Midbrain (tissue), 1 donor: ENCODE measurements around the gene RIBC2.
"Not testable (repeated sequence)": the region's sequence is repeated elsewhere in the genome, so short reads cannot be mapped to it uniquely, and the experiment has no call there.

Experiments used
- DNase-seq: peaks from one replicate; lab custom pipeline; 2025; lab: John Stamatoyannopoulos, UW

The RIBC2 gene

DNA sequence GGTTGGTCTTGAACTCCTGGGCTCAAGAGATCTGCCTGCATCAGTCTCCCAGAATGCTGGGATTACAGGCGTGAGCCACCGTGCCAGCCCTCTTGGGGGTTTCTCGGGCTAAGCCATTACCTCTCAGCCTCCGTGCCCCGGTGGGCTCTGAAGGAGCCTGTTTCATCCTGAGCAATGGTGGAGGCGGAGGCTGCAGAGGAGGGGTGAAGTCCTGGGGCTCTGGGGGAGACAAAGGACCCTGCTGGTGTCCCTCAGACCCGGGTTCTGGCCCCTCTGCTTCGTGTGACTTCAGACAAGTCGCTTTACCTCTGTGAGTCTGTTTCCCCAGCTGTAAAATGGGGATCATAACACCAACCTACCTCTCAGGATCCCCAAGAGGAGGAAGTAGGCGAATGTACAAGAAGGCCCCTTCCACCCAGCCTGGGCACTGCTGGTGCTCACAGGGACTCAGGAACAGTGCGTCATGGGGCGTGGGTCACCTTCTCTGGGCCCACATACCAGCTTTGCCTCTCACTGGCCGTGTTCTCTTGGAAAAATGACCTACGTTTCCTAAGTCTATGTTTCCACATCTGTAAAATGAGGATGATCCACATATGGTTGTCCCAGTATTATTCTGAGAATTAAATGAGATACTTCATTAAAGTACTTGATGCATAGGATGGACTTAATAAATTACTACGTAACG, 36.8 kb downstream of the RIBC2 start:
- no peak for DNase-seq

DNA sequence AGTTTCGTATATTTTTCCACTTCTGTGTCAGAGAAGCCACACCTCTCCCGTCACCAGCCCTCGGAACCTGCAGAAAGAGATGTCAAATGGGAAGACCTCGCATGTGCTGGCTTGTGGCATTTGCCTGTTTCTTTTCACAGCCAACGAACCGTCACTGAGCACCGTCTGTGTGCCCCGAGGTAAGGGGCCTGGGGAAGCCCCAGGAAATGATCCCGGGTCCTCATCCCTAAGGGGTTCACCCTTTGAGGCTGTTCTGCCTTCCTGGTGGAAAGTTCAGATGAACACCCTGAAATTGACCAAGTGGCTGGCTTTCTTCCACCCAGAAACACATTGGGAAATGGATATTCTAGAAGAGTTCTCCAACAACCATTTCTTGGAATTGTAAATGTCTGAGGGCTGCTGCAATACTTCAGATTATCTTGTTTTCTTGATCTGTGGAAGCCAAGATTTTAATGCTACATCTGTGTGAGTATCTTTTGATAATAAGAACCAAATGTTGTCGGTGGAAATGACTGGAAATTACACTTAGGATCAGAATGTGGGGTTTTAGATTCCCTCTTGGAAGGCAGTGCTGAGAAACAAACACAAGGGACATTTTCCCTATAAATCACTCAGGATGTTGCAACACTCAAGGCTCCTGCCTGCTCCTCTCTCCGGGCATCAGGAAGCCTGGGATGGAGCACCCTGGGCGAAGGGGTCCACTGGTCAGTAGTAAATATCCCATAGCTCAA, 37.6 kb downstream of the RIBC2 start:
- no peak for DNase-seq

DNA sequence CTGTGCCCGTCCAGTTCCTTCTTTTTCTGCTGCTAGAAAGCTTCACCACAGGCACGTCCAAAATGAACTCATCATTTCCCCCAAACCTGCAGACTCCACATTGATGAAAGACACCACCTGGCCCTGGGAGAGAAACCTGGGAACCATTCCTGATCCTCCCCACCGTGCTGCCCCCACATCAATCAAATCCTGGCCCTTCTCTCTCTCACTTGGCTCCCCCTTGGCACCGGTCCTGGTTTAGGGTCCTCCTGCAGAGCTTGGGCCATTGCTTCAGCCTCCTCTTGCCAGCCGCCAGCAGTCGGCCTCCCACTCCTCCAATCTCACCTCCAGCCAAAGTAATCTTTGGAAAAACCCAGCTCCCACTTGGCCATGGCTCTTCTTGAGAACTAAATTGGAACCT, 38.5 kb downstream of the RIBC2 start:
- no peak for DNase-seq

DNA sequence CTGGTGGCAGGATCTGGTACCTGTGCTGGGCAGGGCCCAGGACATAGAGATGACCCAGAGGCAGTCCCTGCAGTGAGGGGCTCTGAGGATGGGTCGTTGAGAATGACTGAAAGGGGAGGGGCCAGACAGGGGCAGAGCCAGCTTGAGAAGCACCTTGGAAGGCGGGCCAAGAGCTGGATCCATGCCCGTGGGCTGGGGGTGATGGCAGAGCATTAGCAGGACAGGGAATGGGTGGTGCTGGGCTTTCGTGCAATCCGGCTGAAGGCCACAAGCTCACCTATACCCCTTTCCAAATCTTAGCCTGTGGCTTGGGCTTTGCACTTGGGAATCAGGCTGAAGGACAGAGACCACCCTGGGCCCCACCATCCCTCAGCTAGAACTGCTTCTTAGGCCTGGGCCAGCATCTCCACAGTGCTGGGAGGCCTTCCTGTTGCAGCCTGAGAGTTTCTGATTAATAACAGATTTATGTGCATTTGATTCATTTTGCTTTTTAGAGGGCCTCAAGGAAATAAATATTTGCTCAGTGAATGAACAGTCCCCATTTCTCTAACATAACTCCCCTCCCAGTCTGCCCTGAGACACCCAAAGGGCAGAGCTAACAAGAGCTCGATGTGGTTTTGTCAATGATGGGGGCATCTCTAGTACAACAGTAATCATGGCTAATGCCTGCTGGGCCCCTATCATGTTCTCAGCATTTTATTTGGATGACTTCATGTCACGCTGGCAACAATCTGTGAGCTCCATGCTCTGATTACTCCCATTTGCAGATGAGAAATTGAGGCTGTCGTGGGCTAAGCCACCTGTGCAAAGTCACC, 39.3 kb downstream of the RIBC2 start:
- no peak for DNase-seq

DNA sequence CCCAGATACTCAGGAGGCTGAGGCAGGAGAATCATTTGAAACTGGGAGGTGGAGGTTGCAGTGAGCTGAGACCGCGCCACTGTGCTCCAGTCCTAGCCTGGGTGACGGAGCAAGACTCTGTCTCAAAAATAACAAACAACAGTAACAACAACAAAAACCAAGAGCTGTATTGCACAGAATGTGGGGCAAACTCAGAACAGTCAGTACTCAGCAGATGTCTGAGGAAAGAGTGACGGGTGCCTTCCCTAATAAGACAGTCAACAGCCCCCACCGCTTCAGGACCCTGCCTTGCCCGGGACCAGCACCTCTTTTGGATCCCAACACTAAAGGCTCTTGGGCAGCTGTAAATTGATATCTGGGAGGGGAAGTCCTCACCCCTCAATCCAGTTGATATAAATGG, 40.3 kb downstream of the RIBC2 start:
- no peak for DNase-seq

DNA sequence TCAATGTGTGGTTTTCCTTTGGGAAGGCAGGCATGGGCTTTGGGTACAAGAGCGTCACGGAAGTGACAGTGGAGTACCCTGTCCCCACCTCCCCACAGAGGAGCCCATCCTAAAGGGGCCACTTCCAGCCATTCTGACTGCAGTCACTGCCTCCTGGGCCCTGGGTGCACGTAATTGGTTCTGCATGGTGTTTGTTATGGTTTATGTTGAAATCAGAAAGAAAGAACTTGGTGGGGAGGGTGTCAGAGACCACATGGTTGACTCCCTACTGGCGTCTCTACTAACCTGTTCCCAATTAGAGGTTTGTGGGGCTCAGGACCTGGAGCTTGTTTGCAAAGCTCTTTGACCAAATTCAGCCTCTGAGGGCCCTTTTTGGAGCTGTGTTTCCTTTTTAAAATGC, 40.8 kb downstream of the RIBC2 start:
- no peak for DNase-seq

DNA sequence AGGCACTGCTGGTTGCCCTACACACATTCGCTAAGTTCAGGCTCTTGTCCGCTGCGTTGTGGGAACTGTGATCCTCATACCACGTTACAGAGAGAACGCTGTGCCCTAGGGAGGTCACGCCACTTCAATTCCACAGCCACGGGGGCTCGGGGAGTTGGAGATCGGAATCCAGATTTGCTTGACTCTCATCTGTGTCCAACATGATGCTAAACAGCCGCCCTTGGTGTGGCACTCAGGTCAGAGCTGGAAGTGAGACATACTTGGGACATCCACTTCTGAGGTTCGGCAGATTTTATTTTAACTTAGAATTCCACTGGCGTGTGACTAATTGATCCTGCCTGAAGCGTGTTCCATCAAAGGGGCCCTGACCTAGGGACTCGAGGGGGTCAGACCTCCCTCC, 41.7 kb downstream of the RIBC2 start:
- DNase-seq: no peak

DNA sequence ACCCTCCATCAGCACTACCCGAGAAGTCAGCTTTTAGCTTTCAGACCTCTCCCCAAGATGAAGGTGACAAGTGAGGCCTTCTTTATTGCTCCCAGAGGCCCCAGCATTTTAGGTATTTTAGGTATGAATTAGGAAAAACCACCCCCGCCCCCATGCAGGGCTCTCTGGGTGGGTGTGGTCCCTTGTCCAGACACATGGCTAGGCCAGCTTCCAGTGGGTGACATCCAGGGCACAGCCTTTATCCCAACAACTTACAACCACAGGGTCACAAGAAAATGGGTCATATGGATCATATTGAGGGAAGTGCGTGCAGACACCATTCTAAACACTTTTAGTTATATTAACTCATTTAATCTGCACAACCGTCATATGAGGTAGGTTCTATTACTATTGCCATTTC, 42.1 kb downstream of the RIBC2 start:
- DNase-seq: no peak

DNA sequence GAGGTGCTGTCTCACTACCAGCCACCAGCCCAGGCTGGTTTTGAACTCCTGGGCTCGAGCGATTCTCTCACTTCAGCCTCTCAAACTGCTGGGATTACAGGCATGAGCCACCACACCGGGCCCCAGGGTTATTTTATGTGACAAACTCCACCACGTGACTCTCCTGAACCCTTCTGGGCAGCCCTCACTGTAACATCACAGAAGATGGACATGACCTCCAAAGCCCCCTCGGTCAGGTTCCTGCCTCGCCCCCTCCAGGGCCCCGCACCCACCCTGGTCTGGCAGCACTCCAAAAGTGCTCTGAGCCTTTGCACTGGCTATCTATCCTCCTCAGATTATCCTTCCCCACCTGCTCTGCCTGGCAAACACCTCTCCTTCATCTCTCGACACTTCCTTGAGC, 43.3 kb downstream of the RIBC2 start:
- no peak for DNase-seq

DNA sequence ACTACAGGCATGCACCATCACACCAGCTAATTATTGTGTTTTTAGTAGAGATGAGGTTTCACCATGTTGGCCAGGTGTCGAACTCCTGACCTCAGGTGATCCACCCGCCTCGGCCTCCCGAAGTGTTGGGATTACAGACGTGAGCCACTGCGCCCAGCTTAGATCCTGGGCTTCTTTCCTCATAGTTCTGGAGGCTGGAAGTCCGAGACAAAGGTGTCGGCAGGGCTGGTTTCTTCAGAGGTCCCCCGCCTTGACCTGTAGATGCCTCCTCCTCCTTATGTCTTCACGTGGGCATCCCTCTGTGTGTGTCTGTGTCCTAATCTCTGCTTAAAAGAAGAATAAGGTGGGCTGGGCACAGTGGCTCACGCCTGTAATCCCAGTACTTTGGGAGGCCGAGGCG, 45.0 kb downstream of the RIBC2 start:
- no peak for DNase-seq

DNA sequence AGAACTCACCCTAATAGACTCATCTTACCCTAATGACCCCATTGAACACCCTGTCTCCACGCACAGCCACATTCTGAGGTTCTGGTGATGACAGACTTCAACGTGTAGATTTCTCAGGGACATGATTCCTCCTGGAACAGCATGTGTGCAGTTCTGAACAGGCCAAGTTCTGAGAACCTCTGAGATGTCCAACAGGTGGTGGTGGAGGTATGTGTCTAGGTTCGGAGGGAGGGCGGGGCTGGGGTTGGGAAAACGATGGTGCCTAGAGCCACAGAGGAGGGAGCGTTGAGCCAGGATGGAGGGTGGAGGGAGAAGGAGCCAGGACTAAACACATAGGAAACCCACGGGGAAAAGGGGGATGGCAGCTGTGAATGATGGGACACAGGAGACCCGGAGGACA, 45.7 kb downstream of the RIBC2 start:
- no peak for DNase-seq

DNA sequence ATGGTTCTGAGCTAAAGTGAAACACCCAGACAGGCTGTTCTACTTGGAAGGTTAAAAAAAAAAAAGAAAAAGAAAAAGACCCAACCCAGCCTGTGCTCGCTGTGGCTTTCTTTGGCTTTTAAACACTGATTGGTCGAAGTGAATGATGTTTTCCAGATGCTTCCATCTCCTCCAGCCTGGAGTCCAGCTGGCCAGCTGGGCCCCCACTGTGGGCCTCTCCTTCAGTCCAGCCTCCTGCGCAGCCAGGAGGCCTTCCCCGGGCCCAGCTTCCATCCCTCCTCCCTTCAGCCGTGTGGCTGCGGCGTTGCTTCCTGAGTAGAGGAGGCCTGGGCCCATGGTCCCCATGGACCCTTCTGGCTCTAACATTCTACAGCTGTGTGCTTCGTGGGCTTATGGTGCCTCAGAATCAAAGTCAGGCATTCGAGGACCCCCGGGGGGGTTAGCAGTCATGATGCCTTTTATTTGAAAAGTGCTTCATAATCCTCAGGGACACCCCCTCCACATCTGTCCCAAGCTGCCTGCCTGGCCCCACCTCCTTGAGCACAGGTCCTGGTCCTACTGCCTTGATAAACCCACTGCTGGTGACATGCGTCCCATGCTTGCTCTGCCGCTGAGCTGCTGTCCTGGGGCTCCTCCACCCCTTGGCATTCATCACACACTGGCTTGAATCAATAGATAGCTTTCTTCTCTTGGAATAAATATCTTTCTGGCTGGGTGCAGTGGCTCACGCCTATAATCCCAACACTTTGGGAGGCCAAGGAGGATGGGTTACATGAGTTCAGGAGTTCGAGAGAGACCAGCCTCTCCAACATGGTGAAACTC, 47.0 kb downstream of the RIBC2 start:
- no peak for DNase-seq

DNA sequence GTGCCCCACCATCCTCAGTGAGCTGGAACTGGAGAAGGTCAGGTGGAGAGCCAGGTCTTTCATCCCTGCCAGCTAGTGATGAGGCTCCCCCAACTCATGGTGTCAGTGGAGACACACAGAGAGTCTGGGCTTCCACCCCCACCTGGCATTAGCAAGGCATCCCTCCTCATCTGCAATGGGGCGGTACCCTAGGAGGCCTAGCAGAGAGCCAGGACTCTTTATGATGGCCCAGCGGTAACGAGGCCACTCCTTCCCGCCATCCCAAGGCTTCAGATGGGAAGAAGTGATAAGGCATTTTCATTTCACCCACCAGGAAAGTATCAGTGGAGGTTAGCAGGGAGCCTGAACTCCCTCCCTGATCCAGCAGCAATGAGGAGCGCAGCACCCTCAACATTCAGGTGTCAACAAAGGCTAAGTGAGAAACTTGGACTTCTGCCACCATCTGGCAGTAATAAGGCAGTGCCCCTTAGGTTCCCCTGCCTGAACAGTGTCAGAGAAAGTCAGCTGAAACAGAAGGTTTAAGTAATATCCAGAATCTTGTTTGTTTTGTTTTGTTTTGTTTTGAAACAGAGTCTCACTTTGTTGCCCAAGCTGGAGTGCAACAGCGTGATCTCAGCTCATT, 48.7 kb downstream of the RIBC2 start:
- DNase-seq: no peak

DNA sequence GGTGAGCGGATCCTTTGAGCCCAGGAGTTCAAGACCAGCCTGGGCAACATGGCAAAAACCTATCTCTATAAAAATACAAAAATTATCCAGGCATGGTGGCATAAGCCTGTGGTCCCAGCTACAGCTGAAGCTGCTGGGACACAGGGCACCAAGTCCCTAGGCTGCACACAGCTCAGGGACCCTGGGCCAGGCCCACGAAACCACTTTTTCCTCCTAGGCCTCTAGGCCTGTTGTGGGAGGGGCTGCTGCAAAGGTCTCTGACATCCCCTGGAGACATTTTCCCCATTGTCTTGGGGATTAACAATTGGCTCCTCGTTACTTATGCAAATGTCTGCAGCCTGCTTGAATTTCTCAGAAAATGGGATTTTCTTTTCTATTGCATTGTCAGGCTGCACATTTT, 50.2 kb downstream of the RIBC2 start:
- DNase-seq: not testable (repeated sequence)

DNA sequence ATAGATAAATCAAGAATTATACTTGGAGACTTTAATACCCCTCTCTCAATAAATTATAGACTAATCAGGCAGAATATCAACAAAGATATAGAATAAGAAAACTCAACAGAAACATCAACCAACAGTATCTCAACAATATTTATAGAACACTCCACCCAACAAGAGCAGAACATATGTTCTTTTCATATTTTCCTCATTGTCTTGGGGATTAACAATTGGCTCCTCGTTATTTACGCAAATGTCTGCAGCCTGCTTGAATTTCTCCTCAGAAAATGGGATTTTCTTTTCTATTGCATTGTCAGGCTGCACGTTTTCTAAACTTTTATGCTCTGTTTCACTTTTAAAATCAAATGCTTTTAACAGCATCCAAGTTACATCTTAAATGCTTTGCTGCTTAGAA, 52.1 kb downstream of the RIBC2 start:
- DNase-seq: no peak

DNA sequence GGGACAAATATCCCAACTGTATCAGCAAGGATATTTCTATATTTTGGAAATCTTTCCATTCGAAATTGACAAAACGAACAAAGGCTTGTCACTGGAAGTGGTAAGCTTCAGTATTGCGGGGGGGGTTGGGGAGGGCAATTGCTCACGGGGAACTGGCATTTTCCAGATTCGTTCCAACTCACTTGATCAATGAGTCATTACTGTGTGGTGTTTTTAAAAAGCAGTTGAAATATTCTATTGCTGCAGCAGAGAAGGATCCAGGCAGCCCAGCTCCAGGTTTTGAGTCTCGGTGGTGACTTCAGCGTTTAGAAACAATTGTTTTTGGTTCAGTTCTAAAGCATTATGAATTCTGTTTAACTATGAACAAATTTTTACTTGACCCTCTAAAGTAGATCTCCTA, 55.4 kb downstream of the RIBC2 start:
- no peak for DNase-seq

DNA sequence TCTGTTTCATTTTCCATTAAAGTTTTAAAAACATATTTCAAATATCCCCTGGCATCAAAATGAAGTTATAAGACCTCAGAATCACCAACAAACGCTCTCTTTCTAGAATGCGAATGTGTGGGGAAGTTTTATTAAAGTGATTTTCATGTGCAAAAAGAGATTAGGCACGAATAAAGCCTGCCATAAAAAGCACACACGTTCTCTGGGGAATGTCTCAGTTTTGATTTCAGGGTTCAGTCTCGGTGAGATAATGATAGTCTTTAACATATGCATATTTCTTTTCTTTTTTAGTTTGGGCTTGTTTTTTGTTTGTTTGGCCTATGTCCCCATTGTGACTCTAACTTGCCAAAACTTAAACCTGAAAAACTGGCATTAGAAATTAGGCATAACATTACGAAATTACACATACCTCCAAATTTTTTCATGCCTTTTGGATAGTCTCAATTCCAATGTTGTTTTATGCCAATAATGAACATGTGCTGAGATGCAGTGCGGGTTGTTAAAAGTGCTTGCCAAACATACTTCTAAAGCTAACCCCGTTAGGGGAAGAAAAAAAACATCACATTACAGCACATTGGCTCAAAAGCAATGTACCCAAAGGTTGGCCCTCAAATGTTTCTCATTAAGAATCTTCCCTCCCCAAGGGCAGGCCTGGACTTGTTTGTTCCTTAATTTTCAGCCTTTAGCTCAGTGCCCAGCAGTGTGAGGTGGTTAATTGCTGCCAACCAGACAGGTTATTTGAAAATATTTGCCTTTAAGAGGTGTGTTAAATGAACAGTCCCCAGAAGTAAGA, 56.0 kb downstream of the RIBC2 start:
- DNase-seq: no peak

DNA sequence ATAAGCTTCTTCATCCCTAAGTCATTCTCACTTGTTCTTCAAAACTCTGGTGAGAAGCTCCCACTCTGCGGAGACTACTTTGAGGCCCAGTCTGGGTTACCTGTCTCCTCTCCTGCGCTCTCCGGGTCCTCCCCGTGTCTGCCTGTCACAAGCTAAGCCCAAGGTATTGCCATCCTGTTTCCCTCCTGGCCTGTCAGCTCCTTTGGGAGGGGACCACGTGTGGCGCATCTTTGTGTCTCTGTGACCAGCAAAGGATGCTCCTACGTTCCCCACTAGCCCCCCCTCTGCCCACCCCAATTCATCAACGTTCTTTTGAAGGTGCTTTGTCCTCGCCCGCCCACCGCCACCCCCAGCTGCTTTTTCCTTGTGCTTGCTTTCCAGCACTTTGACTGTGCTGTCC, 57.4 kb downstream of the RIBC2 start:
- DNase-seq: no peak

DNA sequence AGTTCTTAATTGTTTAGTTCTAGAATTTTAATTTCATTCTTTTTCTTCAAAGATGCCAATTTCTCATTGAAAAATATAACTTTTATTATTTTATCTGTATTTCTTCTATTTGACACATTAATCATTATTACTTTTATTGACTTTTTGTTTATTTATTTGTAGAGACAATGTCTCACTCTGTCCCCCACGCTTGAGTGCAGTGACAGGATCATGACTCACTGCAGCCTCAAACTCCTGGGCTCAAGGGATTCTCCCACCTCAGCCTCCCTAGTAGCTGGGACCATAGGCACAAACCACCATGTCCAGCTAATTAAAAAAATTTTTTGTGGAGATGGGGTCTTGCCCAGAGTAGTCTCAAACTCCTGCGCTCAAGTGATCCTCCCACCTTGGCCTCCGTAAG, 58.9 kb downstream of the RIBC2 start:
- no peak for DNase-seq

DNA sequence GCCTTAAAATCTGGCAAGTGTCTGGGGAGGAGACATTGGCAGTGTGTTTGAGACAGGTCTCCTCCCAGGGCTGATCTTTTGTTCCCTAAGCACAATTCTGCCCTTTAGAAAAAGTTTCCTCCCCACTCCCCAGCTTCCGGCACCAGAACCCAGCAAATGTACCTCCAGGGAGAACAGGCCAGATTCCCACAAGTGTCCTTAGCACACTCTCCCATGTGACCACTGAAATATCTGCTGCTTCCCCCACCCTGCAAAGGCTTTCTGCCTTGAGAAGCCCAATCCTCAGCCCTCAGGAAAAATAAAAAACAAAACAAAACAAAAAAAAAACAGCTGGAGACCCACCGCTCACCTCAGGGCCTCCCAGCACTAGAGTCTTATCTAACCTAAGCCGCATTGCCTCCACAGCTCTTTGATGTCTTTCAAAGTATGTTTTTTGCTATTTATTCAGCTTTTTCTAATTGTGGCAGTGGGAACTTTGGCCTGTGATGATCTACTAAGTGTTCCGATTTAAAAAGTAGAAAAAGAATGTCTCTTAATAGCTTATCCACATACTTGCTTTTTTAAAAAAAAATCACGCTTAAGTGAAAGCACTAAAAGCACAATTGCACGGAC, 60.2 kb downstream of the RIBC2 start:
- DNase-seq: no peak
